Neuronal stem cell (in vitro differentiated cells): ENCODE results near the gene SMTN.

Experiments
- DNase-seq: peaks from one replicate; pipeline ENCODE4 v3.0.0-alpha.2; 2013; ENCODE audit warnings: low spot score
- H2AFZ ChIP-seq: one replicate; pipeline ENCODE4 v1.6.1; 2013; ENCODE audit warnings: mild to moderate bottlenecking, low read length, inconsistent platforms
- H2AK5ac ChIP-seq: 2 replicates; pipeline ENCODE4 v1.6.1; 2013; ENCODE audit warnings: low read depth, mild to moderate bottlenecking, inconsistent platforms, low read length, moderate library complexity, mixed read lengths
- H2BK120ac ChIP-seq: 2 replicates; pipeline ENCODE4 v1.6.1; 2013; ENCODE audit warnings: low read depth, mild to moderate bottlenecking, inconsistent platforms, low read length, moderate library complexity, mixed read lengths
- H2BK12ac ChIP-seq: one replicate; pipeline ENCODE4 v1.6.1; 2013; ENCODE audit warnings: low read length, inconsistent platforms
- H2BK15ac ChIP-seq: 2 replicates; pipeline ENCODE4 v1.6.1; 2013; ENCODE audit warnings: mild to moderate bottlenecking, low read length, inconsistent platforms, mixed read lengths
- H2BK5ac ChIP-seq: one replicate; pipeline ENCODE4 v1.6.1; 2013; ENCODE audit warnings: inconsistent platforms, mild to moderate bottlenecking, low read length, moderate library complexity
- H3K14ac ChIP-seq: one replicate; pipeline ENCODE4 v1.6.1; 2013; ENCODE audit warnings: low read length, inconsistent platforms
- H3K18ac ChIP-seq: 2 replicates; pipeline ENCODE4 v1.6.1; 2013; ENCODE audit warnings: low read length, inconsistent platforms
- H3K23ac ChIP-seq: 2 replicates; pipeline ENCODE4 v1.6.1; 2013; ENCODE audit warnings: low read depth, mild to moderate bottlenecking, mixed read lengths, low read length, inconsistent platforms; ENCODE audit not compliant: poor library complexity
- H3K27ac ChIP-seq: replicated peaks from 3 replicates; pipeline ENCODE4 v1.5.1; 2013; ENCODE audit warnings: low read length, inconsistent platforms
- H3K27me3 ChIP-seq, 3 experiments: 2 replicates each; pipeline ENCODE4 v1.6.1; 2013; ENCODE audit warnings: low read length in 3 of 3, mild to moderate bottlenecking in 2 of 3, inconsistent platforms in 1 of 3, low read depth in 1 of 3, mixed read lengths in 1 of 3, moderate library complexity in 1 of 3; ENCODE audit not compliant: control insufficient read depth in 3 of 3, insufficient read depth in 3 of 3
- H3K36me3 ChIP-seq, 2 donors: replicated peaks in 1 of 2; 2 replicates each; pipeline ENCODE4 v1.6.1; 2013; ENCODE audit warnings: low read length in 2 of 2; ENCODE audit not compliant: control insufficient read depth in 2 of 2, insufficient read depth in 2 of 2
- H3K4ac ChIP-seq: 2 replicates; pipeline ENCODE4 v1.6.1; 2013; ENCODE audit warnings: inconsistent platforms, mild to moderate bottlenecking, low read length, moderate library complexity
- H3K4me1 ChIP-seq, 2 donors: 1 replicate in 1 of 2; 2 replicates in 1 of 2; pipeline ENCODE4 v1.6.1; 2013; ENCODE audit warnings: low read length in 2 of 2, low read depth in 1 of 2; ENCODE audit not compliant: control insufficient read depth in 2 of 2, insufficient read depth in 1 of 2
- H3K4me2 ChIP-seq: one replicate; pipeline ENCODE4 v1.6.1; 2013; ENCODE audit warnings: mild to moderate bottlenecking, low read length, inconsistent platforms; ENCODE audit not compliant: insufficient read depth, poor library complexity, severe bottlenecking
- H3K4me3 ChIP-seq, 2 donors: 2 replicates each; pipeline ENCODE4 v1.5.1; 2013; ENCODE audit warnings: low read length in 2 of 2, mild to moderate bottlenecking in 2 of 2, inconsistent platforms in 1 of 2, moderate library complexity in 1 of 2
- H3K79me1 ChIP-seq: one replicate; pipeline ENCODE4 v1.6.1; 2013; ENCODE audit warnings: low read depth, mild to moderate bottlenecking, inconsistent platforms, low read length, moderate library complexity
- H3K9ac ChIP-seq: one replicate; pipeline ENCODE4 v1.6.1; 2013; ENCODE audit warnings: mild to moderate bottlenecking, low read depth, low read length, inconsistent platforms; ENCODE audit not compliant: poor library complexity
- H3K9me3 ChIP-seq, 2 donors: replicated peaks in 1 of 2; 2 replicates each; pipeline versions ENCODE3 to v1.6.1; 2013; ENCODE audit warnings: low read length in 2 of 2, mild to moderate bottlenecking in 2 of 2, inconsistent platforms in 1 of 2, low read depth in 1 of 2, mixed read lengths in 1 of 2, moderate library complexity in 1 of 2; ENCODE audit not compliant: control insufficient read depth in 2 of 2, insufficient read depth in 1 of 2
- H4K8ac ChIP-seq: one replicate; pipeline ENCODE4 v1.6.1; 2013; ENCODE audit warnings: low read depth, mild to moderate bottlenecking, inconsistent platforms, low read length, moderate library complexity
- H4K91ac ChIP-seq: one replicate; pipeline ENCODE4 v1.6.1; 2013; ENCODE audit warnings: low read length, low read depth, mild to moderate bottlenecking, inconsistent platforms; ENCODE audit not compliant: poor library complexity
- WGBS, 2 donors: extraction: QIAGEN DNeasy Blood & Tissue Kit; methylation state at CpG; one replicate each; pipeline ENCODE4 v1.1.7; 2013; ENCODE audit warnings: missing lambda C conversion rate in 2 of 2, mixed read lengths in 1 of 2; ENCODE audit not compliant: insufficient read length in 2 of 2, insufficient replicate concordance in 1 of 2; ENCODE audit errors: extremely low coverage in 2 of 2; 5-methylcytosine and 5-hydroxymethylcytosine counted together

Gene SMTN

DNA sequence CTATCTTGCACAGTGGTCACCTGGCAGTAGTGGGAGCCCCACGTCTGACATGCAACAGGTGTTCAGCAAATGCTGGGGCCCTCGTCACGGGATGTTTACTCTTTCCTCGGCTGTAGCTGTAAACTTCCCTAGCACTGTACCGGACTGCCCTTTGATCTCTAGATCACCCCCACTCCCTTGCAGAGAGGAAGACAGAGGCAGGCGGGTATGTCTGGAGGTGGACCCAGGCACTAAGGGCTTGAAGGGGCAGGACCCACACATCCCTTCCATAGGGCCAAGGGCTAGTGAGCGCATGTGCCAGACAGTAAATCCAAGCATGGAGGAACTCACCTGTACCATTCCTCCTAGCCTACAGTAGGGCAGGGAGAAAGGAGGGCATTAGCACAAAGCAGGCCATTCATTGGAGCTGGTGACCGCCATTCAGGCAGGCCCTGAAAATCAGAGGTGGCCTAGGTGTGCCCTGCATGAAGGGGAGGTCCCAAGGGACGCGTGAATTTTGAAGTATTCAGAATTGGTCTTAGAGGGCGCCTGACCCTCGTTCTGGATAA, 1.9 kb upstream of the SMTN start:
- Histone ChIP-seq H3K4ac (no peak overlapping the region), H2BK120ac (no peak overlapping the region), H3K14ac (no peak overlapping the region), H2BK5ac (no peak overlapping the region), H3K4me3 (no peak overlapping the region), H3K27ac (no peak overlapping the region), H2AFZ (no peak overlapping the region), H4K8ac (no peak overlapping the region), H2BK12ac (no peak overlapping the region), H2AK5ac (peak overlapping the region; percentile 24), H3K9me3 (no peaks in the 10 kb centered on the region), H3K79me1 (peaks cover under 1% of the 10 kb centered on the region), H3K9ac (no peak overlapping the region), H2BK15ac (no peak overlapping the region), H3K27me3 (no peaks in the 10 kb centered on the region), H3K36me3 (peaks cover 0 to 4% of the 10 kb centered on the region in 2 donors), H4K91ac (no peak overlapping the region), H3K18ac (no peak overlapping the region), H3K4me1 (peaks cover 8 to 19% of the 10 kb centered on the region in 2 donors), H3K4me2 (no peak overlapping the region), H3K23ac (no peak overlapping the region)
- DNase-seq = no peak
- WGBS, 2 donors = no CpG with 5 or more reads among the region's 12 CpGs

- Histone ChIP-seq H2BK15ac (no peak overlapping the region), H3K18ac (peak overlapping the region; percentile 94), H3K9me3 (no peaks in the 10 kb centered on the region), H2AK5ac (no peak overlapping the region), H2BK5ac (peak overlapping the region; percentile 92), H2AFZ (peak overlapping the region; percentile 93), H3K23ac (peak overlapping the region; percentile 94), H3K14ac (no peak overlapping the region), H4K8ac (no peak overlapping the region), H3K27ac (no peak overlapping the region), H2BK12ac (no peak overlapping the region), H3K79me1 (peaks cover 3% of the 10 kb centered on the region), H3K9ac (peak overlapping the region; percentile 83), H3K27me3 (no peaks in the 10 kb centered on the region), H3K36me3 (peaks cover 0 to 4% of the 10 kb centered on the region in 2 donors), H3K4me1 (peaks cover 8 to 24% of the 10 kb centered on the region in 2 donors), H3K4ac (no peak overlapping the region), H4K91ac (no peak overlapping the region), H3K4me3 (peak overlapping the region; percentile 69 to 78), H2BK120ac (no peak overlapping the region), H3K4me2 (peak overlapping the region; percentile 74)
- DNase-seq = no peak
- WGBS, 2 donors = no CpG with 5 or more reads among the region's 5 CpGs
Measured at GRCh38 chr22:31080164-31080847, 812 bp upstream of the SMTN start.

- no peak overlapping the region for H2BK12ac ChIP-seq
- no peak overlapping the region for H2BK120ac ChIP-seq
- H3K4me1 ChIP-seq = peaks cover 8 to 29% of the 10 kb centered on the region in 2 donors
- peak overlapping the region; percentile 94 for H3K4me2 ChIP-seq
- H3K27ac ChIP-seq = no peak overlapping the region
- H3K27me3 ChIP-seq = no peaks in the 10 kb centered on the region
- H3K14ac ChIP-seq = no peak overlapping the region
- H3K9me3 ChIP-seq = no peaks in the 10 kb centered on the region
- no peak overlapping the region for H3K23ac ChIP-seq
- peak overlapping the region in 1 of 2 donors; percentile 69 for H3K4me3 ChIP-seq
- H2BK5ac ChIP-seq = peak overlapping the region; percentile 92
- peaks cover 3% of the 10 kb centered on the region for H3K79me1 ChIP-seq
- H3K18ac ChIP-seq = peak overlapping the region; percentile 1
- H4K91ac ChIP-seq = no peak overlapping the region
- peak overlapping the region; percentile 80 for H2AK5ac ChIP-seq
- H3K36me3 ChIP-seq = peaks cover 0 to 4% of the 10 kb centered on the region in 2 donors
- peak overlapping the region; percentile 93 for H2AFZ ChIP-seq
- DNase-seq = no peak
- no CpG with 5 or more reads among the region's 6 CpGs for WGBS, 2 donors
- H3K4ac ChIP-seq = no peak overlapping the region
- no peak overlapping the region for H4K8ac ChIP-seq
- H3K9ac ChIP-seq = peak overlapping the region; percentile 63
- H2BK15ac ChIP-seq = no peak overlapping the region
Measured at GRCh38 chr22:31081963-31082605, 966 bp downstream of the SMTN start.
